GM18526 (cell line): ENCODE measurements around the gene RNF130.

ENCODE experiments used
- POLR2A ChIP-seq: IDR thresholded peaks from 3 replicates; pipeline ENCODE4 v1.6.1; 2011; ENCODE audit not compliant: insufficient read length; ENCODE audit errors: extremely low read depth

Gene RNF130

DNA sequence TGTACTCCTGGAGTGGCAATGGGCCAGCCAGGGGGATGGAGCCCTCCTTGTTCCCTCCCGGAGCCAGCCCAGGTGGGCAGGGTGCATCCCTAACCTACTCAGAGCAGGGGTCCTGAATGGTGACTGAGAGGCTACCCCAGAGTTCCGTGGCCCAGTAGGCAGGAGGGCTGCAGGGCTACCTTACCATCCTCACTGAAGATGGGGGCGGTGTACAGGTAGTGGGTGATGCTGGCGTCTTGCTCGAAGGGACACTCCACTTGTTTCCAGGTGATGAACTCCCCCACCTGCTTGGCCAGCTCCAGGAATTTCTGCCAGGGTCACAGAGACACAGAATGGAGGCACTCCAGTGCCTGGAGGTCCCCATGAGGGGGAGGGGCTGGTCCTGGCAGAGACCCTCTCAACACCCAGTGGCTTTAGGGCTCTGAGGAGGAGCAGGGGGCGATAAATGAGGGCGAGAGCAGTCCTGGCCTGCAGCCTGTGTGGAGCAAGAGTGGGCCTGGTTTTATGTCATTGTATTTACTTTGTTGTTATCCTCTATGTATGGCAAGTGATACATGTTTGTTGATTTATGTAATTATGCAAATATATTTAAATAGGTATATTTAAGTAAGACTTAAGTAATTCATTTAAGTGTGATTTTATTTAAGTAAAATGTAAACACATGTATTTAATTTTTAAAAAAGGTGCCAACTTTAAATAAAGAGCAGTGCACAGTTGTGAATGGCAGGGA lies 39.9 kb upstream of the RNF130 start:
- no peak for TF ChIP-seq POLR2A

- TF ChIP-seq POLR2A, result no peak
These were observed 38.4 kb upstream of the RNF130 start for GRCh38 chr5:180109920-180110319.

- no peak for TF ChIP-seq POLR2A
These were observed 35.4 kb upstream of the RNF130 start for GRCh38 chr5:180107005-180107404.

GRCh38 chr5:180105827-180106312 lies 34.3 kb upstream of the RNF130 start:
- TF ChIP-seq POLR2A, result no peak

GRCh38 chr5:180104168-180104530 lies 32.6 kb upstream of the RNF130 start:
- no peak for TF ChIP-seq POLR2A

DNA sequence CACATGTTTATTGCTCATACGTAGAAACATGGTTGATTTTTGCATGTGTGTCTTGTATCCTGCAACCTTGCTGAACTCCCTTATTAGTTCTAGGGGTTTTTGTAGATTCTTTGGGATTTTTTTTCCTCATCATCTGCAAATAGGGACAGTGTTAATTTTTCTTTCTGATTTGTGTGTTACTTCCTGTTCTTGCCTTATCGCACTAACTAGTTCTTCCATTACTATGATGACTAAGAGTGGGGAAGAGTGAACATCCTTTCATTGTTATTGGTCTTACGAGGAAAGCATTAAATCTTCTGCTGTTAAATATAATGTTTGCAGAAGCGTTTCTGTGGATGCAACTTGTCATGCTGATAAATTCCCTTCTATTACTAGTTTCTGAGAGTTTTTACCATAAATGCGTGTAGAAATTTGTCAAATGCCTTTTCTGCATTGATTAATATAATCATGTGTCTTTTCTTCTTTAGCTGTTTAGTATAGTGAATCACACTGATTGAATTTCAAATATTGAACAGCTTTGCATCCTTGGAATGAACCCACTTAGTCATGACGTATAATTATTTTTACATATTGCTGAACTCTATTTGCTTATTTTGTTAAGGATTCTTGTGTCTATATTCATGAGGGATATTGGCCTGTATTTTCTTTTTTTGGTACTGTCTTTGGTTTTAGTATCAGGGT lies 32.1 kb upstream of the RNF130 start:
- no peak for TF ChIP-seq POLR2A

DNA sequence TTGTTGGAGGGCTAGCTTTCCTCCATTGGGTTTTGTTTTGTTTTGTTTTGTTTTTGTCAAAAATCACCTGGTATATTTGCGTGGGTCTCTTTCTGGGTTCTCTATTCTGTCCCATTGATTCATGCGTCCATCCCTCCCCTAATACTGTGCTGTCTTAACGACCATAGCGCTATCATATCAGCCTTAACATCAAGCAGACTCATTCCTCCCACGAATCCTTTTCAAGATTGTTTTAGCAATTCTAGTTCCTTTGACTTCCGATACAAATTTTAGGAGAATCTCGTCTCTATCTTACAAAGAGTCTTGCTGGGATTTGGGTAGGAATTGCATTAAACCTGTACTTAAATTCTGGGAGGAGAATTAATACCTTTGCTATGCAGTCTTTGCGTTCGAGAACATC lies 31.1 kb upstream of the RNF130 start:
- no peak for TF ChIP-seq POLR2A

DNA sequence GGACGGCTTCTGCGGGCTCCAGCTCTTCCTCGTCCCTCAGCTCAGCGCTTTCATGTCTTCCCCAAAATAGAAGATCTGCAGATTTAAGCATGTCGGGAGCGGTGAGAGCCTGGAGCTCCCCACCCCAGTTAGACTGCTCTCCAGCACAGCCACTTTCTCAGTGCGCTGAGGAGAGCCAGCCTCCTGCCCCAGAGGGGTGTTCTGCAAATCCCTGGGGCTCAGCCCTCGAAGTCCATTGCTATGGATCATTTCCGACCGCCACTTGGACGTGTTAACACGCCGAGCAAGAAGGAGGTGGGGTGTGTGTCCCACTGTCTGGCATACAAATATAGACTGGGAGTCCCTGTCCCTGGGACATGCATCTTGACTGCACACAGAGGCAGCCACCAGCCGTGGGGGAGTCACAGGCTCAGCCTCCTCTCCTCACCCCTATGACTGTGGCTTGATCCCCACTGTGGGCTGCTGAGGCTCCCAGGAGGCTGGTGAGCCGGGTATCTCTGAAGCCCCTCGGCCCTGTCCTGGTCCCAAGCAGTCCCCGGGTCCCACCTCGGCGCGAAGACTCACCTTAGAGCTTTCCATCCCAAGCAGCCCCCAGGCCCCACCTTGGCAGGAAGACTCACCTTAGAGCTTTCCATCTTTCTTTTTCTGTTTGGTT lies 30.0 kb upstream of the RNF130 start:
- TF ChIP-seq POLR2A, result no peak

DNA sequence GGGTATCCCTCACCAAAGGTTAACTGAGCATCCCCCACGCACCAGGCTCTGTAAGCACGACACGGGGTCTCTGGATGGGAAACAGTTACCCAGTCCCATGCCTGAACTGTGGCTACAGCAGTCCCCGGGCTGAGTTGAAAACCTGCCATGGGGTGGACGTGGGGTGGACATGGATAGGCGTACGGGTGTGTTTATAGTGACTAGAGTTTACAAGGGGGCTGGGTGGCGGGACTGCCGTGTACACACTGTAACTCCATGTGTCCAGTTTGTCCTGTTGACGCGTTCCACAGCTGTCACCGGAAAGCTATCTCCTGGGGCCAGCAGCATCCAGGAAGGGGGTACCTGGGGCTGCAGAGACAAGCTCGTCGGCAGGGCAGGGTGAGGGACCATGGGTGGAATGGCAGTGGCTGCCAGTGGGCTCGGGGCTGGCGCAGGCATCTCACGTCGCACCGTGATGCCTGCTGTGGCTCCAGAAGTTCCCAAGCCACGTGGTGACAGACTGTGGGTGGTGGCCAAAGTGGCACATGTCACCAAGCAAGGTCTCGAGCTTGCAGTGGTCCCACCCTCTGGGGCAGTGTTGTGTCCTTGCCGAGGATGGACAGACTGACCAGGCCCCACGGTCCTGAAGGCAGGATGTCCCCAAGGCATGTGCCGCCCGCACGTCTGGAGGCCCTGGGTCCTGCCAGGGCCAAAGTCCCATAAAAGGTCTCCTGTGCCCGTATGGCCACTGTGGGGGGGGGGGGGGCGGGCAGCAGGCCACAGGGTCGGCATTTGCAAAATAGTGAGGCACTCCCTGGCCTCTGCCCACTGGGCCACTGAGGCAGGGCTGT lies 29.3 kb upstream of the RNF130 start:
- no peak for TF ChIP-seq POLR2A

DNA sequence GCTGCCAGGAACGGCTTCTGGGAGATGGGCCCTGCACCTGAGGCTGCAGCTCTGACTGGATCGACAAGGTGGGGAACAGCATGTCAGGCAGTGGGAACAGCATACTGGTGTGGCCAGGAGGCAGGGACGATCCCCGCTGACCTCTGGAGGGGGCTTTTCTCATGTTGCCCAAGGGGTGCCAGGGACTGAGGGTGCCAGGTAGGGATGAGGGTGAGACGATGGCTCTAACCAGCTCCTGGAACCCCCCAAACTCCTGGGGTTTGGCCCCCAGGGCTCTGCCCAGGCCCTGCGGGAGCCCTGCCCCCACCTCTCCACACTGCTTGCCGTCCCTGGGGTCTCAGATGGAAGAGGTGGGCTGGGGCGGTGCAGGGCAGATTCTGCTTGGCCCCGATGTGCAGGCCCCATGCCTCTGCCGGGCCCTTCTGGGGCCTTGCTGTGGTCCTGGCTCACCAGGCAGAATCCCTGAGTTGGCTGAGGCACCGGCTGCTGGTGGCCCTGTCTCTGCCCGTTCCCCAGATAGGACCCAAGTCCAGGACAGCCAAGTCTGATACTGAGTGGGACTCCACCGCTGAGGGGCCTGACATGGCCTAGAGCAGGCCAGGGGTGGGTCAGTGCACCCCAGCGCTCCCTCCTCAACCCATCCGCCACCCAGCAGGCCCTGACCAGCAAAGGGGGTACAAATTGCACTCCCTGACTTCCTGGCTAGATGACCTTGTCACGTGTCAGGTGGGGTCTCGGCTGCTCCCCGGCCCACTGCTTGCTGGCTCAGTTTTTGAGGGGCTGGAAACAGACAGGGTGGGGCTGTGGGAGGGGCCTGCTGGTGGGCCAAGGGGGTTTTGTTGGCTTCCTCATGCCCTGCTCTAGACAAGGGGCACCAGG lies 28.4 kb upstream of the RNF130 start:
- TF ChIP-seq POLR2A, result no peak

GRCh38 chr5:180098991-180099732 lies 27.6 kb upstream of the RNF130 start:
- TF ChIP-seq POLR2A, result no peak

GRCh38 chr5:180098526-180098925 lies 27.0 kb upstream of the RNF130 start:
- TF ChIP-seq POLR2A, result no peak

DNA sequence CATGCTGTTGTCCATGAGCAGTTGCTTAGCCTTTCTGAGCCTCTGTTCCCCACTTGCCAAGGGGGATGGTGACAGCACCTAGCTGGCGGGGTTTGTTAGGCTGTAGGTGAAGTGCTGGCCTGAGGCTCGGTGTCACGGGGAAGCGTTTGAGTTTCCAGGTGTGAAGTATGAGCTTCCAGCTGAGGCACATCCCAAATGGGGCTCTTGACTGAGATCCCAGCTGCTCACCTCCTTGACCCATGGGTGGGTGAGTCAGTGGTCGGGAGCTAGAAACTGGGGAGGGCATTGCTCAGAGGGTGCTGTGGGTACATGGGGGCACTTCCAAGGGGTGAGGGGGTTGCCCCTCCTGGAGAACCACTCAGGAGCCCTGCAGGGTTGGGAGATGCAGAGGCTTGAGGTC lies 26.4 kb upstream of the RNF130 start:
- TF ChIP-seq POLR2A, result no peak
